Measurements from ENCODE around the gene RHOC.

DNA sequence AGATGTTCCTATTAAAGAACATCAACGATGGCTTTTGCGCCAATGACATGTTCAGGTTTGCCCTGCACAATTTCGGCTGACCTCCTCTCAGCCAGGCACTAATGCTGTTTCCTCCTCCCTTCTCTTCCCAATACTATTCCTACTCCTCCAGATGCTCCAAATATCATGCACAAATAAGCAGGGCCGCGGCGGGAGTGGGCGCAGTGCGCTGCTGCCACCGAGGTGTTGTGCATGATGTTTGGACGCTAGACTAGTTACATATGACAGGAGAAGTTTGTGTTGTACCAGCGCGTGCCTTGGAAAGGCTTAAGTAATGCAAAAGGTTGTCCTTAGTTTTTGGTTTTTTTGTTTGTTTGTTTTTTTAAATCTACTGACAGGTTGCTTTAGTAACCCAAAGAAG lies 41.5 kb upstream of the RHOC start:
- TF ChIP-seq, protein P1, sequence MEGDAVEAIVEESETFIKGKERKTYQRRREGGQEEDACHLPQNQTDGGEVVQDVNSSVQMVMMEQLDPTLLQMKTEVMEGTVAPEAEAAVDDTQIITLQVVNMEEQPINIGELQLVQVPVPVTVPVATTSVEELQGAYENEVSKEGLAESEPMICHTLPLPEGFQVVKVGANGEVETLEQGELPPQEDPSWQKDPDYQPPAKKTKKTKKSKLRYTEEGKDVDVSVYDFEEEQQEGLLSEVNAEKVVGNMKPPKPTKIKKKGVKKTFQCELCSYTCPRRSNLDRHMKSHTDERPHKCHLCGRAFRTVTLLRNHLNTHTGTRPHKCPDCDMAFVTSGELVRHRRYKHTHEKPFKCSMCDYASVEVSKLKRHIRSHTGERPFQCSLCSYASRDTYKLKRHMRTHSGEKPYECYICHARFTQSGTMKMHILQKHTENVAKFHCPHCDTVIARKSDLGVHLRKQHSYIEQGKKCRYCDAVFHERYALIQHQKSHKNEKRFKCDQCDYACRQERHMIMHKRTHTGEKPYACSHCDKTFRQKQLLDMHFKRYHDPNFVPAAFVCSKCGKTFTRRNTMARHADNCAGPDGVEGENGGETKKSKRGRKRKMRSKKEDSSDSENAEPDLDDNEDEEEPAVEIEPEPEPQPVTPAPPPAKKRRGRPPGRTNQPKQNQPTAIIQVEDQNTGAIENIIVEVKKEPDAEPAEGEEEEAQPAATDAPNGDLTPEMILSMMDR (IDR thresholded peaks at IDR 0.05), result no peak
- TF ChIP-seq POLR2A (IDR thresholded peaks at IDR 0.05), result no peak
